AG09319 (cell line): Measurements from ENCODE around the gene PLEKHM3.

Source experiments
- DNase-seq: peaks from one replicate; pipeline ENCODE4 v3.0.0-alpha.2; 2010; ENCODE audit warnings: low read depth; ENCODE audit errors: extremely low read depth
- TF ChIP-seq, protein P1 (sequence below): IDR thresholded peaks from 2 replicates; pipeline ENCODE4 v1.5.1; 2011; ENCODE audit warnings: low read depth, mild to moderate bottlenecking, inconsistent platforms, low read length, moderate library complexity

PLEKHM3 gene

DNA sequence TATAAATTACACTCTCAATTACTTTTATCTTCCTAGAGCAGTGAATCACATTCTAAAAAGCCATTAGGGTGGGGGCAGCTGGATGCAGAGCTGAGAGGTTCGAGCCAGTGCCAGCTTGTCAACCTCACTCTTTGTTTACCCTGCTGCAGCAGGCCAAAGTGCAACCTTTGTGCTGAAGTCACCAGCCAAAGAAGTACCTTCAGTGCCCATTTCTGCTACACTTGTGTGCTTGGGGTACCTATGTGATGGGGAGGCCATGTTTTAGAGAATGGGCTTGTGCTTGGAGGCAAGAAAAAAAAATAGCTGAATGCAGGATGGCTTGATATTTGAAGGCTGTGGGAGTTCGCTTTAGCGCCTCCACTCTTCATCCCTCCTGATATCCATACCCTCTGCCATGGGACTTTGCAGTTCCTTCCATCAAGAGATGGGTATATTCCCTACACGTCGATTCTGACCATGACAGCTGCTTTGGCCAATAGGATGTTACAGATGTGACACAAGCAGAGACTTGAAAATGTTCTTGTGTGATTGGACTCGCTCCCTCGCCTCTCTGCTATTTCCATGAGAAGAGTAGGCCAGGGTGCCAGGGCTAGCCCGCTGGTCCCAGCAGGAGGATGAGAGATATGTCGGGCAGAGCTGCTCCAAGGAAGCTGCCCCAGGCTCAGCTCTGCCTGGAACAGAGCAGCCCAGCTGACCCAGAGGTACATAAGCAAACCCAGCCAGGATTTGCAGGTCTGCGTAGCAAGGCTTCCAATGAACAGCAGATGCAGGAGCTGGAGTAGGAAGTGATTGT lies 242.9 kb downstream of the PLEKHM3 start:
- TF ChIP-seq, protein P1, sequence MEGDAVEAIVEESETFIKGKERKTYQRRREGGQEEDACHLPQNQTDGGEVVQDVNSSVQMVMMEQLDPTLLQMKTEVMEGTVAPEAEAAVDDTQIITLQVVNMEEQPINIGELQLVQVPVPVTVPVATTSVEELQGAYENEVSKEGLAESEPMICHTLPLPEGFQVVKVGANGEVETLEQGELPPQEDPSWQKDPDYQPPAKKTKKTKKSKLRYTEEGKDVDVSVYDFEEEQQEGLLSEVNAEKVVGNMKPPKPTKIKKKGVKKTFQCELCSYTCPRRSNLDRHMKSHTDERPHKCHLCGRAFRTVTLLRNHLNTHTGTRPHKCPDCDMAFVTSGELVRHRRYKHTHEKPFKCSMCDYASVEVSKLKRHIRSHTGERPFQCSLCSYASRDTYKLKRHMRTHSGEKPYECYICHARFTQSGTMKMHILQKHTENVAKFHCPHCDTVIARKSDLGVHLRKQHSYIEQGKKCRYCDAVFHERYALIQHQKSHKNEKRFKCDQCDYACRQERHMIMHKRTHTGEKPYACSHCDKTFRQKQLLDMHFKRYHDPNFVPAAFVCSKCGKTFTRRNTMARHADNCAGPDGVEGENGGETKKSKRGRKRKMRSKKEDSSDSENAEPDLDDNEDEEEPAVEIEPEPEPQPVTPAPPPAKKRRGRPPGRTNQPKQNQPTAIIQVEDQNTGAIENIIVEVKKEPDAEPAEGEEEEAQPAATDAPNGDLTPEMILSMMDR = no peak
- DNase-seq = no peak

DNA sequence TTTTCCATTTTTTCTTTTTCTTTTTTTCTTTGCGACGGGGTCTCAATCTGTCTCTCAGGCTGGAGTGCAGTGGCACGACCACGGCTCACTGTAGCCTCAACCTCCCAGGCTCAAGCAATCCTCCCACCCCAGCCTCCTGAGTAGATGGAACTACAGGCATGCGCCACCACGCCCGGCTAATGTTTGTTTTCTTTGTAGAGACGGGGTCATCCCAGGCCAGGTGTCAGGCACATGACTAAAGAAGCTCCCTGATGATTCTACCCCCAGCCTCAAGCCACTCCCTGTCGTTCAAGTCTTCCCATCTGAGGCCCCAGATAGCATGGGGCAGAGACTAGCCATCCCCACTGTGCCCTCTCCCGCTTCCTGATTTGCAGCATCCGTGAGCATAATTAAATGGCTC lies 245.8 kb downstream of the PLEKHM3 start:
- DNase-seq = no peak
- TF ChIP-seq, protein P1 = no peak

DNA sequence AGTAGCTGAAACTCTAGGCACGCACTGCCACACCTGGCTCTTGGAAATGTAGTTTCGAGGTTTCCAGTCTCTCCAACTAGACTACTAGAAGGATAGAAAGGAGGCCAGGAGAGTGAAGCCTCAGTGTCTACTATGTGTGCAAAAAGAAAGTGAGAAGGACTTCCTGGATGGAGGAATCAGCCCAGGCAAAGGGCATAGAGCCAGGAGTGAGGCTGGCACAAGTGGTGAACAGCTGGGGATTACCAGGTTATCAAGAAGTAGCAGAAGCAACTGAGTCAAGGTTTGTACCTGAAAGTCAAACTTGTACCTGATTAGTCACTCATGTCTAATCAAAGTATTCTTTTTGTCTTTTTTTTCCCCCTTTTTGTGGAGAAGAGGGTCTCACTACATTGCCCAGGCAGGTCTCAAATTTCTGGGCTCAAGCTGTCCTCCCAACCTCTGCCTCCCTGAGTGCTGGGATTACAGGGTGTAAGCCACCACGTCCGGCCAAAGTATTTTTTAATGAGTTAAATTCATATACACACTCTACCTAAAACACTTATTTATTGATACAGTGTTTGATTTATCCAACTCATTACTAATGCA lies 246.9 kb downstream of the PLEKHM3 start:
- DNase-seq = no peak
- TF ChIP-seq, protein P1 = no peak

DNA sequence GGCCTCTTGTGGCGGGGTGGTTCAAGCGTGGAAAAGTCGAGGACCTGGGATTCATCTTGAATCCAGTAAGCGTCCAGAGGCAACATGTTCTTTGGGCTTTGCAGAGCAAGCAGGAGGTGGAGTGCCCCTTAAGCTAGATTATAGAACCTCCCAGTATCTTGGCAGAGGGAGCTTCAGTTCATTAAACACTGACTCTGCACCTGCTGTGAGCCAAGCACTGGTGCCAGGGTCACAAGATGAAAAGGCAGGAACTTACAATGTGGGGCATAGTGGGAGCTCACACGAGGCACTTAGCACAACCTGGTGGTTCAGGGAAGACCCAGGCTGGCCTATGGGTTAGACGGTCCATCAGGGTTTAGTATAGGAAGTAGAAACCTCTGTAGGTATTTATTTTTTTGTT lies 248.2 kb downstream of the PLEKHM3 start:
- TF ChIP-seq, protein P1 = no peak
- DNase-seq = no peak

DNA sequence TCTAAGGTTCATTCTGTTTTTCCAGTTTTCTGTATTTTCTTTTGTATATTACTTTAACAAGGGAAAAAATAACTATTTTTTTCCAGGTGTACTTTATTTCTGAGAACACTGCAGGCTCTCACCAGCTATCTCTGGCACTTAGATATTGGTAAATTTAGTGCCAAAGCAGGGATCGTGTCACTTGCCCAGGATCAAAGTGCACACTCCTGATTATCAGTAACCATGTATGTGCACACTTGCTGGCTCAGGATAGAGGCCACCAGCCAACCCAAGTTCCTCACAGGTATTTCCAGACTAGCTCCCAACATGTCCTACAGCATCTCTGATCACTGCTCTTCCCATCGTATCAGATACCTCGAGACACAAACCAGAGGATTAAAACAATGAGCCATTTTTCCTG lies 249.9 kb downstream of the PLEKHM3 start:
- TF ChIP-seq, protein P1 = no peak
- DNase-seq = no peak

DNA sequence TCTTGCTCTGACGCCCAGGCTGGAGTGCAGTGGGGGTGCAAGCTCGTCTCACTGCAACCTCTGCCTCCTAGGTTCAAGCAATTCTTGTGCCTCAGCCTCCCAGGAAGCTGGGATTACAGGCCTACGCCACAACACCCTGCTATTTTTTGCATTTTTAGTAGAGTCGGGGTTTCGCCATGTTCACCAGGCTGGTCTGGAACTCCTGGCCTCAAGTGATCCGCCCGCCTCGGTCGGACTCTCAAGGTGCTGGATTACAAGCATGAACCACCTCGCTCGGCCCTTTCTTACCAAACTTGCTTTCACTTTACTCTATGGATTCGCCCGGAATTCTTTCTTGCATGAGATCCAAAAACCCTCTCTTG lies 252.5 kb downstream of the PLEKHM3 start:
- TF ChIP-seq, protein P1 = no peak
- DNase-seq = no peak

DNA sequence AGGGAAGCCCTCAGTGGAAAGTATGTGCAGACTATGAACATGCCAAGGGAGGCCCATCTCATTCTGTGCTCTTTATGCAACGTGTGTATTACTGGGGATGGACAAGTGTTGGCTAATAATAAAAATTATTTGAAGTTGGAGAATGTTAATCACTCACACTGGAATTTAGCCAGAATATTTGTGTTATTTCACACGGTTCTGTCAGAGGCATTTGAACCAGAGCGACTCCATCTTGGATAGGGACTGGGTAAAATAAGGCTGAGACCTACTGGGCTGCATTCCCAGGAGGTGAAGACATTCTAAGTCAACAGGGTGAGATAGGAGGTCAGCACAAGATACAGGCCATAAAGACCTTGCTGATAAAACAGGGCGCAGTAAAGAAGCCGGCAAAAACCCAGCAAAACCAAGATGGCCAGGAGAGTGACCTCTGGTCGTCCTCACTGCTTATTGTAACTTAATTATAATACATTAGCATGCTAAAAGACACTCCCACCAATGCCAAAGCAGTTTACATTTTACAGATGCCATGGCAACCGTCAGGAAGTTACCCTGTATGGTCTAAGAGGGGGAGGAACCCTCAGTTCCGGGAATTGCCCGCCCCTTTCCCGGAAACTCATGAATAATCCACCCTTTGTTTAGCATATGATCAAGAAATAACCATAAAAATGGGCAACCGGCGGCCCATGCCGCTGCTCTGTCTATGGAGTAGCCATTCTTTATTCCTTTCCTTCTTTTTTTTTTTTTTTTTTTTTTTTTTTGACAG lies 253.1 kb downstream of the PLEKHM3 start:
- DNase-seq = no peak

More for the DNA sequence above, 253.1 kb downstream of the PLEKHM3 start:
- TF ChIP-seq, protein P1 = no peak
